ENCODE measurements around the gene LRP8.

Gene LRP8

GRCh38 chr1:53346814-53347176 lies 18.9 kb upstream of the LRP8 start:
- WGBS, 2 experiments: 91 to 92% methylated on average over 3 of the region's 3 CpGs
- Histone ChIP-seq H3K36me3 (ENCODE audit: control insufficient read depth, insufficient read depth, low read length) (no peaks in the 10 kb centered on the region), H3K27me3 (ENCODE audit: control insufficient read depth, insufficient read depth, low read length, poor library complexity, severe bottlenecking) (no peaks in the 10 kb centered on the region), H3K27ac (ENCODE audit: insufficient read depth, low read depth, low read length, poor library complexity, severe bottlenecking) (no peak overlapping the region), H3K9me3 (ENCODE audit: control insufficient read depth, low read length) (no peaks in the 10 kb centered on the region), H3K4me3 (ENCODE audit: insufficient read depth, low read depth, low read length) (no peak overlapping the region), H3K4me1 (ENCODE audit: control insufficient read depth, insufficient read depth, low read length) (no peaks in the 10 kb centered on the region)

DNA sequence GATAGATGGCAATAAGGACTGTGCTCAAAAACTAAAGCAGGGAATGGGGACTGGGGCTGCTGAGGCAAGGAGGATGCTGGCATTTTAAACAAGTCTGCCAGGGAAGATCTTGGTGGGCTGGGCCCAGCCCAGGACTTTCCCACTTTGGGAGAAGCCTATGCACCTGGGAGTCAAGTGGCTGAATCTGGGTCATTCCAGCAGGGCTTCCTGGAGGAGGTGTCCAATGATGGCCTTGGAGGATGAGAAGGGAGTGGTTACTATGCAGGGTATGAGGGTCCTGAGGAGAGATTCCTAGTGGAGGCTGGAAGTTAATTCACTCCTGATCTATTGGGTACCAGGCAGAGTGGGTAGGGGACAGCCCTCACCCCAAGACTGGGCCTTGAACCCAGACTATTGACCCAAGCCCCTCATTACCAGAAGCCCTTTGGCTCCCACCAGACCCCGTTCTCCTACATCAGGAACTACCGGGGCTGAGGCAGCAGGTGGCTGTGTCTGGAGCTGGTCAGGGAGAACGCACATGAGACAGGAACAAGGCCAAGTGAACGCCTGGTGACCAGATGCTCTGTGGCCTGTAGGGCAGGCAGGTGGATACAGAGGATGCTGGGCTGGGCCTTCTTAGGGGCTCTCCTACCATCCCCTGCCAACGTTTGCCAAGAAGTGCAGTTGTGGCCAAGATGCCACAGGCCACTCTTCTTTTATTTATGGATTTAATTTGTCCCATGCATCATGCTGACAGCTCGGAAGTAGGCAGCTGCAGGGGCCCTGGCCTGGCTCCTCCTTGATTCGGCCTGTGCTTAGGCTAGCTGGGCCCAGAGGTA lies 18.3 kb upstream of the LRP8 start:
- WGBS, 2 experiments: 85 to 86% methylated on average over 7 of the region's 7 CpGs
- Histone ChIP-seq H3K36me3 (ENCODE audit: control insufficient read depth, insufficient read depth, low read length) (no peaks in the 10 kb centered on the region), H3K4me3 (ENCODE audit: insufficient read depth, low read depth, low read length) (no peak overlapping the region), H3K27ac (ENCODE audit: insufficient read depth, low read depth, low read length, poor library complexity, severe bottlenecking) (no peak overlapping the region), H3K4me1 (ENCODE audit: control insufficient read depth, insufficient read depth, low read length) (no peaks in the 10 kb centered on the region), H3K9me3 (ENCODE audit: control insufficient read depth, low read length) (no peaks in the 10 kb centered on the region), H3K27me3 (ENCODE audit: control insufficient read depth, insufficient read depth, low read length, poor library complexity, severe bottlenecking) (no peaks in the 10 kb centered on the region)

- WGBS, 2 experiments: 93 to 95% methylated on average over 11 of the region's 11 CpGs
- Histone ChIP-seq H3K4me3 (ENCODE audit: insufficient read depth, low read depth, low read length) (no peak overlapping the region), H3K4me1 (ENCODE audit: control insufficient read depth, insufficient read depth, low read length) (no peaks in the 10 kb centered on the region), H3K9me3 (ENCODE audit: control insufficient read depth, low read length) (no peaks in the 10 kb centered on the region), H3K27me3 (ENCODE audit: control insufficient read depth, insufficient read depth, low read length, poor library complexity, severe bottlenecking) (no peaks in the 10 kb centered on the region), H3K36me3 (ENCODE audit: control insufficient read depth, insufficient read depth, low read length) (no peaks in the 10 kb centered on the region), H3K27ac (ENCODE audit: insufficient read depth, low read depth, low read length, poor library complexity, severe bottlenecking) (no peak overlapping the region)
These were observed 17.3 kb upstream of the LRP8 start for GRCh38 chr1:53344921-53345838.

DNA sequence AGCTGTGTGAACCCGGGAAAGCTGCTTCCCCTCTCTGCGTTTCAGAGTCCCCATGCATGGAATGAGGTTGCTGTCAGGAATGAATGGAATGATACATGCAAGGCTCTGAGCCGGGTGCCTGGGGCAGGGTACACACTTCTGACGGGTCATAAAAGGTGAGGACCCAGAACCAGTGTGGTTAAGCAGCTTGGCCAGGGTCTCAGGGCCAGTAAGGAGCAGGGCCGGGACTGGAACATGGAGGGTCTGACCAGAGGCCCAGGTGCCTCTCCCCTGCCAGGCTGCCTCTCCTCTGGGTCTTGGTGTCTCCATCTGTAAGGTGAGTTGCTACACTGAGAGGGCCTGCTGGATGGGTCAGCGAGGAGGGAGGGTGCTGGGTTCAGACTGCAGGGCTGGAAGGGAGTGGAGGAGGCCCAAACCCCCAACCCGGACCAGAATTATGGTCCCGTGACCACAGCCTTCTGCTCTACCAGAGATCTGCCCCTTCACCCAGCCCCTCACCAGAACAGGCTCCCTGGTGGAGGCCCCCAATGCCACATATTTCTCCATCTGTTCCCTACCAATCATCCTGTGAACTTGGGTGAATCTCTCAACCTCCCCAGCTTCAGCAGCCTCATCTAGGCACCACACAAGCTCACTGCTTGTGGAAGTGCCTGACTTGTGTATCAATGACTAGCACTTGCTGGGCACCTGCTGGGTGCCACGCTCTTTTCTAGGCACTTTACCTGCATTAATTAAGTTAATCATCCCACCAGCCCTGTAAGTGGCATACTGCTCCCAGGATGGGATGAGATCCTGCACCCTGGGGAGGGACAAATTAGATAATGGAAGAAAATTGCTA lies 16.2 kb upstream of the LRP8 start:
- no peaks in the 10 kb centered on the region for H3K4me1 ChIP-seq (ENCODE audit: control insufficient read depth, insufficient read depth, low read length)
- no peaks in the 10 kb centered on the region for H3K9me3 ChIP-seq (ENCODE audit: control insufficient read depth, low read length)
- no peaks in the 10 kb centered on the region for H3K27me3 ChIP-seq (ENCODE audit: control insufficient read depth, insufficient read depth, low read length, poor library complexity, severe bottlenecking)
- no peak overlapping the region for H3K27ac ChIP-seq (ENCODE audit: insufficient read depth, low read depth, low read length, poor library complexity, severe bottlenecking)
- H3K4me3 ChIP-seq (ENCODE audit: insufficient read depth, low read depth, low read length): no peak overlapping the region
- H3K36me3 ChIP-seq (ENCODE audit: control insufficient read depth, insufficient read depth, low read length): no peaks in the 10 kb centered on the region
- WGBS, 2 experiments: 81 to 86% methylated on average over 9 of the region's 9 CpGs

GRCh38 chr1:53342735-53343470 lies 15.0 kb upstream of the LRP8 start:
- Histone ChIP-seq H3K9me3 (ENCODE audit: control insufficient read depth, low read length) (no peaks in the 10 kb centered on the region), H3K4me3 (ENCODE audit: insufficient read depth, low read depth, low read length) (no peak overlapping the region), H3K27ac (ENCODE audit: insufficient read depth, low read depth, low read length, poor library complexity, severe bottlenecking) (no peak overlapping the region), H3K27me3 (ENCODE audit: control insufficient read depth, insufficient read depth, low read length, poor library complexity, severe bottlenecking) (no peaks in the 10 kb centered on the region), H3K4me1 (ENCODE audit: control insufficient read depth, insufficient read depth, low read length) (no peaks in the 10 kb centered on the region), H3K36me3 (ENCODE audit: control insufficient read depth, insufficient read depth, low read length) (no peaks in the 10 kb centered on the region)
- 87 to 91% methylated on average over 10 of the region's 10 CpGs for whole genome bisulfite sequencing, 2 experiments

GRCh38 chr1:53341961-53342707 lies 14.3 kb upstream of the LRP8 start:
- no peak overlapping the region for H3K27ac ChIP-seq (ENCODE audit: insufficient read depth, low read depth, low read length, poor library complexity, severe bottlenecking)
- no peaks in the 10 kb centered on the region for H3K9me3 ChIP-seq (ENCODE audit: control insufficient read depth, low read length)
- H3K4me3 ChIP-seq (ENCODE audit: insufficient read depth, low read depth, low read length): no peak overlapping the region
- WGBS, 2 experiments: 86 to 88% methylated on average over 7 of the region's 7 CpGs
- H3K27me3 ChIP-seq (ENCODE audit: control insufficient read depth, insufficient read depth, low read length, poor library complexity, severe bottlenecking): no peaks in the 10 kb centered on the region
- H3K4me1 ChIP-seq (ENCODE audit: control insufficient read depth, insufficient read depth, low read length): no peaks in the 10 kb centered on the region
- no peaks in the 10 kb centered on the region for H3K36me3 ChIP-seq (ENCODE audit: control insufficient read depth, insufficient read depth, low read length)

GRCh38 chr1:53341521-53341895 lies 13.6 kb upstream of the LRP8 start:
- Histone ChIP-seq H3K4me1 (ENCODE audit: control insufficient read depth, insufficient read depth, low read length) (no peaks in the 10 kb centered on the region), H3K36me3 (ENCODE audit: control insufficient read depth, insufficient read depth, low read length) (no peaks in the 10 kb centered on the region), H3K4me3 (ENCODE audit: insufficient read depth, low read depth, low read length) (no peak overlapping the region), H3K27me3 (ENCODE audit: control insufficient read depth, insufficient read depth, low read length, poor library complexity, severe bottlenecking) (no peaks in the 10 kb centered on the region), H3K9me3 (ENCODE audit: control insufficient read depth, low read length) (no peaks in the 10 kb centered on the region), H3K27ac (ENCODE audit: insufficient read depth, low read depth, low read length, poor library complexity, severe bottlenecking) (no peak overlapping the region)
- 94 to 97% methylated on average over 5 of the region's 5 CpGs for WGBS, 2 experiments

DNA sequence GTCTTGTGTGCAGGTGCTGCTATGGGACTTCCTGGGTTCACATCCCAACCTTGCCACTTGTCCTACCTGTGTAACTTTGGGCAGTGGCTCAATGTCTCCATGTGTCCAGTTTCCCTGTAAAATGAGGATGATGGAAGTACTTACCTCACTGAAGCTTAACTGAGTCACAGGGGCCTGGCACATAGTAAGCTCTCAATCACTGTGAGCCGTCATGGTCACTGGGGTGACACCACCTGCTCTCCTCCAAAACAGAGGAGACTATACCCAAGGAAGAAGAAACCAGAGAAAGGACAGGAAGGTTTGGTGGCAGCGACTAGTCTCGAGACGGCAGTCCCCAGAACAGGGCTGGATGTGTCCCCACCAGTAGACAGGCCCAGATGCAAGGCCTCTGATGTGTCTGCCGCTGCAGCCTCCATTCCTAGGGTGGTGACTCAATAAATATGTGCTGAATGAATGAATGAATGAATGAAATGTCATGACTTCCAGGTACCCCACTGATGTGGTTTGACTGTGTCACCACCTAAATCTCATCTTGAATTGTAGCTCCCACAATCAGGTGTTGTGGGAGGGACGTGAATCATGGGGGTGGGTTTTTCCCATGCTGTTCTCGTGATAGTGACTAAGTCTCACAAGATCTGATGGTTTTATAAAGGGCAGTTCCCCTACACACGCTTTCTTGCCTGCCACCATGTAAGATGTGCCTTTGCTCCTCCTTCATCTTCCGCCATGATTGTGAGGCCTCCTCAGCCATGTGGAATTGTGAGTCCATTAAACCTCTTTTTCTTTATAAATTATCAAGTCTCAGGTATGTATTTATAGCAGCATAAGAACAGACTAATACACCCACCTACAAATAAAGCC lies 13.0 kb upstream of the LRP8 start:
- WGBS, 2 experiments: 91 to 95% methylated on average over 9 of the region's 9 CpGs
- Histone ChIP-seq H3K4me3 (ENCODE audit: insufficient read depth, low read depth, low read length) (no peak overlapping the region), H3K9me3 (ENCODE audit: control insufficient read depth, low read length) (no peaks in the 10 kb centered on the region), H3K27ac (ENCODE audit: insufficient read depth, low read depth, low read length, poor library complexity, severe bottlenecking) (no peak overlapping the region), H3K4me1 (ENCODE audit: control insufficient read depth, insufficient read depth, low read length) (no peaks in the 10 kb centered on the region), H3K36me3 (ENCODE audit: control insufficient read depth, insufficient read depth, low read length) (no peaks in the 10 kb centered on the region), H3K27me3 (ENCODE audit: control insufficient read depth, insufficient read depth, low read length, poor library complexity, severe bottlenecking) (no peaks in the 10 kb centered on the region)
